NCI-H187 treated with DMSO at 0.1 percent for 48 hours (cell line): Measurements from ENCODE around the gene CAMKMT.

ENCODE experiments used
- DNase-seq: peaks from one replicate; lab custom pipeline; 2025; lab: John Stamatoyannopoulos, UW

The CAMKMT gene

GRCh38 chr2:44689516-44689915 is 327.8 kb downstream of the CAMKMT start:
- DNase-seq: no peak

GRCh38 chr2:44691174-44691785 is 329.5 kb downstream of the CAMKMT start:
- DNase-seq: no peak

DNA sequence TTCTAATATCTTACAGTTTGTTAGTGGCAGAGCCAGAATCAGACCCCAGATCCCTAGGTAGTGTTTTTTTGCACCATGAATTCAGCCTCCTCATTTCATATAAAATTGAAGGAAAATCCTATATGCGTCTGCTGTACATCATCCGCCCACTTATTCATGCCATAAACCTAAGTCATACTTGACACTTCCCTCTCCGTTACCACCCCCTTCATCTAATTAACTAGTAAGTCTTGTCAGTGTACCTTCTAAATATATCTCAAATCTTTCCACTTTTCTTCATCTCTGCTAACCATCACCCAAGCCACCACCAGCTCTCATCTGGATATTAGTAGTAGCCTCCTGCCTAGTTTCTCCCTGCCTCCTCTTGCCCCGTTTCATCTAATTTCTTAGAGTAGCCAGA is 331.1 kb downstream of the CAMKMT start:
- DNase-seq: no peak

- DNase-seq: no peak
Observed at GRCh38 chr2:44700824-44701223, 339.1 kb downstream of the CAMKMT start.

DNA sequence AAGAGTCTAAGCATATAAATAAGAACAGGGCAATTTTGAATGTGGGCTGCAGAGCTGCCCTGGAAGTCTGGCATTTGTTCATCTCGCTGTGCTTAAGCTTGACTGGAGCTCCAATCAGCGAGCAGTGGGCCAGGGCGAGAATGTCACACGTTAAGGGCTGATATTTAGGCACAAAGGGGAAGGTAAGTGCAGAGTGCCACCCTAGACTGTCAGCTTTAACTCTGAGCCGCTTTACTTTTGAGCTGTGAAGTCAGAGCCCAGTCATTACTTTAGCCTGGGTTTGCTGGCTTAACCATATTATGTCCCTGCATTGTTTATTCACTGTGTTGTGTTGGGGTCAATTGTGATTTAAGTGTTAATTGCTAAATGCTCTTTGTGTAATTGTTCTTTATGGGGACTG is 343.6 kb downstream of the CAMKMT start:
- no peak for DNase-seq

DNA sequence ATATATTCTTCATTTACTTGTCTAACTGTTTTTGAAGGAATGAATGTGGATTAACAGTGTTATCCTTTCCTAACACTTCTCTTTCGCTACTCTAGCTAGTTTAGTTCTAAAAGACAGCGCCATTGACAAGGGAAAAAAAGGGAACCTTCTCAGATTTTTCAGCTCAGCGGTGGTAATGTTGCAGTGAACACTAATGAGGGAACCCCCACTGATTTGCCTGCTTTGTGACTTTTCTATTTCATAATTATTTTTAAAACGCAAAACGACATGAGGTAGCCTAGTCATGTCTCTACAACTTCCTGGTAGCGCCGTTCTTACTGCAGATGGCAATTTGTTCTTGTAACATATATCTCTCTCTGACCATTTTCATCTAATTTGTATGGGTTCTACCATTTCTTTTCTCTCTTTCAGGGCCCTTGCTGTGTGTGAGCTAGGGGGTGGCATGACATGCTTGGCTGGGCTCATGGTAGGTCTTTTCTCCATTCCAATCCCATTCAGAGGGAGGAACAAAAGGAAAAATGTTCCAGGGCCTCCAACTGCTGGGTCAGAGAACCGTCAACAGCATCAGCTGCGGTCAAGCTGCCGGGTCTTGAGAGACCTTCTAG is 344.2 kb downstream of the CAMKMT start:
- no peak for DNase-seq

DNA sequence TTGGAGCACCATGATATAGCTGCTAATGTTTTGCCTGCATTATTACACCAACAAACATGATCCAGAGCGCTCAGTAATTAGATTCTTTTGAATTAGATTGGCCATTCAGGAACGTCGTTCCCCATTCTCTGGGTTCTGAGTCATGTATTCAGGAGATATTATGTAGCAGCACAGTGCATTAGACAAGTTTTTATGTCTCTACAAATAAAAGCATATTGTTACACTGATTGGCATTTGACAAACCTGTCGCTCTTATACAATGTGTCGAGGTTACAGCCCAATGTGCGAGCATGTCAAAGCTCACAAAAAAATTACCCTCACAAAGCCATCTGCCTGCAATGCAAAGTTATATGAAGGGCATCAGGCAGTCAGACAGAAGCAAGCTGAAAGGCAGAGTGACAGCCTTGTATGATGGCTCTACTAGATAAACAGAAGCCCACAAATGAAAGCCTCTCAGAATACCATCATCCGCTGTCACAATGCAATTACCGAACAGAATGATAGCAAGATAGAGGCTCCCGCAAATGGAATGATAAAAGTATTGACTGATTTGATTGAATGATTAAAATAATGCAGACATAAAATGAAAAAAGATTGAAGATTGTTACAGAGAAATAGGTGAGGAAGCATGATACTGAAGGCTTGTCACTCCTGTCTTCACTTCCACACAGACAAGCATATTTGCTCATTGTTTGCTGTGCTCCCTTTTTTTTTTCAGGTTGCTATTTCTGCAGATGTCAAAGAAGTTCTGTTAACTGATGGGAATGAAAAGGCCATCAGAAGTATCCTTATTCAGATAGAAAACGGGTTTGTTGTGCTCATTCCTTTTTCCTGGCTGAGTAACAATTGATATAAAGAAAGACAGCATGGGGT is 345.2 kb downstream of the CAMKMT start:
- DNase-seq: no peak

- DNase-seq: peak; percentile 36
Observed at GRCh38 chr2:44707945-44708660, 346.4 kb downstream of the CAMKMT start.

DNA sequence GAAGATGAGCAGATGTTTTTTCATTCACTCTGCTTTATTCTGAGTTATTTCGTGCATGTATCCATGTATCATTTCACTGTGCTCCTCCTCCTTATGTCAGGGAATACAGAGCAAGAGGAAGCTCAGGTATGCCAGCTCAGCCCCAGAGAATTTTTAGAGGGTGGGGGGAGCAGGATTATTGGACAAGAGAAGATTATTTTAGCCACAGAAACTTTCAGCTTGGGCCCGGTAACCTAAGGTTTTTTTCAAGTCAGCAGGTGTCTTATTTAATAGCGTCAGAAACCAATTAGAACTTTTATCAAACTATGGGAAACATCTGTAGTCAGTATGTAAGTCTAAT is 346.9 kb downstream of the CAMKMT start:
- no peak for DNase-seq

- no peak for DNase-seq
Observed at GRCh38 chr2:44713170-44713569, 351.4 kb downstream of the CAMKMT start.

GRCh38 chr2:44715671-44716081 is 353.9 kb downstream of the CAMKMT start:
- no peak for DNase-seq

DNA sequence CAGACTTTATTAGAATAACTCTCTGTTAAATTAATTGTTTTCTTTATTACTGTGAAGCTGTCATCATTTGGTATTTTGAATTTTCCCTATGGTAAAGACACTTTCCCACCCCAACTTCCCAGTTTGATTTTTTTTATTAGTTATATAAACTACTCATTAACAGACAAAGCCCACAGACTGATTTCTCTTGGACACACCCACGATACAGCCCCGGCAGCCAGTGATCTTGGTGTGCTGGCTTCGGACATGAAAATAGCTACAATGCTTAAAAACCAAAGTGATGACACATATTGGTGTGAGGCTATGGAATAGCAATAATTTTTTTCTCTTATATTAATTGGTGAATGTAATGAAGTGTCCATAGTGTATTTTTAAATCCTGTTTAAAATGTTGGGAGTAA is 354.4 kb downstream of the CAMKMT start:
- DNase-seq: no peak

DNA sequence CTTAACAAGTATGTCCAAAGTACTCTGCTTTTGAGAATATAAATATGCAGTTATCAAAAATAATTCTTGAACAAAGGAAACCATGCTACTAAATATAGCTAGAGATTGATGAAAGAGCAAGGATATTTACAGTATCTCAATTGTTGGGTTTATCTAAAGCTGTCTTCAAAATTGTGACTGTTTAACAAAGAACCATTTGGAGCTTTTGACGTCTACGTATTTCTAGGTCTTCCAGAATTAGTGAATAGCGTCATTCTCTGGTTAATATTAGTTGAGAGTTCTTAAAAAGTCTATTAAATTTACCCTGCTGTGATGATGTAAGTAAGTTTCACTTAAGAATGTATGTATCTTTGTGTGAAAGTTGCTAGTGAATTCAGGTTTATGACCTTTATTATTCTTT is 356.7 kb downstream of the CAMKMT start:
- DNase-seq: no peak

DNA sequence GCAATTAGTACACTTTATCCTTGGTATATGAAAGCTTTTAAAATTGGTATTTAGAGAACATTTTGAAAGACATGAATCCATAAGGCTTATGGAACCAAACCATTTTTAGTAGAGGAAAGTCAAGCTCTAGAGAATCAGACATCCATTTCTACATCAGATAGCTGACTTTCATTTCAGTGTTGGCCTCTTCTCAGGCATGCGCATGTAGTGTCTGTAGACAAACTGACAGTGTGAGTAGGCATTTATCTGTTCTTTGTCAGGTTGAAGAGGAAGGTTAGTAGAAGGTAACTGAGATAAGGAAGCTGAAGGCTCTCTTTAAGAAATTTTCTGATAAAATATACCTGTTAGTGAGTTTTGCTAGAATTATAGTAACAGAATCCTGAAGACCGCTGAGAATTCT is 357.8 kb downstream of the CAMKMT start:
- DNase-seq: no peak

- DNase-seq: no peak
Observed at GRCh38 chr2:44722026-44722625, 360.4 kb downstream of the CAMKMT start.

- no peak for DNase-seq
Observed at GRCh38 chr2:44723921-44724320, 362.2 kb downstream of the CAMKMT start.

DNA sequence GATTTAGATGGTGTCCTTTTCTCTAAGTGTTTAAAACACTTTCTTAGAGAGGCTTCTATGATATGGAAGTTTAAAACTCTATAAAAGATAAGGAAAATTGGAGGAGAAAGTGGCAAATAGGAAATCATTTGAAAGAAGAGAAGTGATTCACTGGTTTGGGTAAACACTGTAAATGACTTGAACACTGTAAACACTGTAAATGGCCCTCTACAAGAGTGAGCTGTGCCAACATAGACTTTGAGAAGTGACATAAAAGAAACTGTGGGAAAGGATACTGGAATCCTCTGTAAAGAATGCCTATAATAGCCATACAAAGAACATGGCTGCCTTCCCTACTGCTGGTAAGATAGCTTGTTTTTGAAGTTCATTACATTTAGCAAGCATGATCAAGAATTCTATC is 368.8 kb downstream of the CAMKMT start:
- DNase-seq: no peak

GRCh38 chr2:44731505-44731904 is 369.8 kb downstream of the CAMKMT start:
- DNase-seq: no peak

GRCh38 chr2:44736270-44736942 is 374.7 kb downstream of the CAMKMT start:
- no peak for DNase-seq

GRCh38 chr2:44740678-44741077 is 378.9 kb downstream of the CAMKMT start:
- DNase-seq: no peak

- DNase-seq: no peak
Observed at GRCh38 chr2:44741507-44741906, 379.8 kb downstream of the CAMKMT start.

DNA sequence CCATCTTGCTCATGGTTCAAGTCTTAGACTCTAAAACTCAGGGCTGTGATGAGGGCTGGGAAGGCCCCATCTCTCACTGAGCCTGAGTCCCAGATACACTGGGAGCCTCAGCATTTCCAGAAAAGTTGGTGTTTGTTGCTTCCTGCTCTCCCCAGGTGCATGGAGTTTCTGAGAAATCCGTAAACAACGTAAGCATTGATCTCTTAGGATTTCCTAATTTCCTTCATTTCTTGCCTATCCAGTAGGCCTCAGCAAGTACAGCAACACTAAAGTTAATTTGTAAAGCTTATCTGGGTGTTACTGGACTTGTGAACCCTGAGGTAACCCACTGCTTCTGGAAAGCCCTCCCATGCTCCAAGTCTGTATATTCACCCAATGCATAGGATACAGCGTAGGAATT is 380.3 kb downstream of the CAMKMT start:
- DNase-seq: no peak
